H1 (cell line): ENCODE results near the gene DLL3. TPM values are rescaled to one million over a fixed set of nuclear protein-coding genes. Genes with fewer than 3 reads are reported as not detected.

Source experiments
- ASH2L ChIP-seq: fragments of 200-600, 300-600 bp; sonication (generic); IDR thresholded peaks from one replicate; pipeline ENCODE4 v1.7.1; 2017; ENCODE audit warnings: low read length
- ATF2 ChIP-seq: IDR thresholded peaks from 2 replicates; pipeline ENCODE4 v1.6.1; 2012; ENCODE audit warnings: low read length, inconsistent platforms
- BCL11A ChIP-seq, 2 experiments: IDR thresholded peaks; one replicate each; pipeline ENCODE4 v1.6.1; 2011; ENCODE audit warnings: low read depth in 2 of 2, low read length in 2 of 2, mild to moderate bottlenecking in 2 of 2
- BRCA1 ChIP-seq: IDR thresholded peaks from 2 replicates; pipeline ENCODE4 v1.6.1; 2012; ENCODE audit warnings: low read depth, low read length, improper control_type of control experiment
- CBX8 ChIP-seq: fragments of 300-800, 300-1000 bp; sonication (generic); IDR thresholded peaks from 2 replicates; pipeline ENCODE4 v1.7.1; 2016; ENCODE audit warnings: low read depth, low read length, borderline replicate concordance
- CEBPB ChIP-seq: IDR thresholded peaks from 2 replicates; pipeline ENCODE4 v1.6.1; 2012; ENCODE audit warnings: low read depth, low read length
- CHD1 ChIP-seq: IDR thresholded peaks from 2 replicates; pipeline ENCODE4 v1.6.1; 2012; ENCODE audit warnings: low read depth, low read length, improper control_type of control experiment
- CREB1 ChIP-seq: IDR thresholded peaks from 2 replicates; pipeline ENCODE4 v1.6.1; 2012; ENCODE audit warnings: inconsistent platforms
- E2F6 ChIP-seq: IDR thresholded peaks from 2 replicates; pipeline ENCODE4 v1.6.1; 2012; ENCODE audit warnings: inconsistent platforms
- GTF2F1 ChIP-seq: IDR thresholded peaks from 2 replicates; pipeline ENCODE4 v1.6.1; 2012; ENCODE audit warnings: low read depth, low read length, improper control_type of control experiment, borderline replicate concordance
- HDAC2 ChIP-seq, 2 experiments: fragments of 300-600 bp in 1 of 2; sonication (generic) in 1 of 2; IDR thresholded peaks; 2 replicates each; pipeline ENCODE4 v1.6.1; 2011 to 2012; ENCODE audit warnings: low read depth in 2 of 2, low read length in 2 of 2, mild to moderate bottlenecking in 2 of 2, moderate library complexity in 2 of 2, borderline replicate concordance in 1 of 2, inconsistent platforms in 1 of 2
- JUN ChIP-seq: IDR thresholded peaks from 2 replicates; pipeline ENCODE4 v1.6.1; 2011; ENCODE audit warnings: low read depth, mild to moderate bottlenecking, improper control_type of control experiment, low read length
- KDM1A ChIP-seq: fragments of 200-600, 300-600 bp; sonication (generic); IDR thresholded peaks from 2 replicates; pipeline ENCODE4 v1.7.1; 2016; ENCODE audit warnings: mild to moderate bottlenecking, low read length, borderline replicate concordance
- MAFK ChIP-seq: IDR thresholded peaks from 2 replicates; pipeline ENCODE4 v1.6.1; 2012; ENCODE audit warnings: low read depth, mild to moderate bottlenecking, improper control_type of control experiment, low read length
- POLR2A ChIP-seq, 2 experiments: IDR thresholded peaks; 1 replicate in 1 of 2; 2 replicates in 1 of 2; pipeline ENCODE4 v1.6.1; 2011; ENCODE audit warnings: low read depth in 2 of 2, low read length in 2 of 2, mild to moderate bottlenecking in 2 of 2; ENCODE audit errors: control extremely low read depth in 1 of 2
- POU5F1 ChIP-seq: IDR thresholded peaks from 2 replicates; pipeline ENCODE4 v1.6.1; 2011; ENCODE audit warnings: low read depth, mild to moderate bottlenecking, low read length, moderate library complexity
- RFX5 ChIP-seq: IDR thresholded peaks from 2 replicates; pipeline ENCODE4 v1.6.1; 2011; ENCODE audit warnings: low read depth, low read length, improper control_type of control experiment, borderline replicate concordance
- RNF2 ChIP-seq: fragments of 200-900, 300-1000 bp; sonication (generic); IDR thresholded peaks from 2 replicates; pipeline ENCODE4 v1.7.1; 2016; ENCODE audit warnings: borderline replicate concordance, low read depth, mild to moderate bottlenecking, antibody characterized with exemption, low read length; ENCODE audit not compliant: poor library complexity, severe bottlenecking; ENCODE audit errors: missing control alignments
- SAP30 ChIP-seq: fragments of 300-600 bp; sonication (generic); IDR thresholded peaks from 2 replicates; pipeline ENCODE4 v1.7.1; 2012; ENCODE audit warnings: low read length, moderate library complexity, mild to moderate bottlenecking, inconsistent platforms; ENCODE audit not compliant: insufficient read depth, insufficient replicate concordance
- TBP ChIP-seq: IDR thresholded peaks from 2 replicates; pipeline ENCODE4 v1.6.1; 2011; ENCODE audit warnings: low read depth, low read length, improper control_type of control experiment
- polyA plus RNA-seq, 7 experiments: library from polyadenylated mRNA; depleted of rRNA in 3 of 7; stranded (reverse) in 5 of 7; unstranded in 2 of 7; fragments of >200 nt in 5 of 7; fragments of 200-250 nt in 2 of 7; gene quantifications; 1 replicate in 5 of 7; 2 replicates in 1 of 7; 4 replicates in 1 of 7; pipeline versions ENCODE4 v1.2.1 to v1.2.3, GENCODE V29; 2011 to 2013; ENCODE audit warnings: missing spikeins in 2 of 7, mixed read lengths in 2 of 7
- total RNA-seq: library from RNA; stranded (reverse); fragmentation: NEBNext Ultra II Directional; extraction: Animal tissue kit (Norgen Biotek cat#: 25700); gene quantifications from 2 replicates; pipeline ENCODE4 v1.2.1, GENCODE V29; 2021

Gene DLL3
- total and polyA plus RNA-seq, 2 of the 8 experiments (the other 6 are each of a cell fraction or from before 2014, with no cell fraction given), result 12.2 to 13.8 TPM

- TF ChIP-seq HDAC2 (IDR thresholded peaks at IDR 0.05; ENCODE audit: borderline replicate concordance in 1 of 2, low read depth in 2 of 2, low read length in 2 of 2), result peak in 1 of 2 experiments; percentile 65; a peak in 2 of 4 replicates
- peak; percentile 58; the same call in 1 of the 2 replicates for TF ChIP-seq E2F6
- TF ChIP-seq TBP, result peak; percentile 54; the same call in 1 of the 2 replicates
- no peak for TF ChIP-seq POU5F1
- 0 out of 2 replicates have a peak, but pooled peaks have one; percentile 32 for TF ChIP-seq GTF2F1
- TF ChIP-seq CEBPB, result no peak
- TF ChIP-seq CREB1, result peak; percentile 52; the same call in 1 of the 2 replicates
- peak; percentile 74 for TF ChIP-seq ASH2L
- no peak for TF ChIP-seq RNF2
- TF ChIP-seq MAFK, result no peak
- TF ChIP-seq BCL11A (IDR thresholded peaks at IDR 0.05; ENCODE audit: low read depth in 2 of 2, low read length in 2 of 2), result no peak
- TF ChIP-seq JUN, result 0 out of 2 replicates have a peak, but pooled peaks have one; percentile 39
- TF ChIP-seq POLR2A (IDR thresholded peaks at IDR 0.05; ENCODE audit: control extremely low read depth in 1 of 2, low read depth in 2 of 2, low read length in 2 of 2), result peak in 1 of 2 experiments; percentile 60; a peak in 2 of 3 replicates
- no peak for TF ChIP-seq SAP30
- no peak for TF ChIP-seq CBX8
- TF ChIP-seq CHD1, result no peak
- no peak for TF ChIP-seq KDM1A
- TF ChIP-seq ATF2, result no peak
- TF ChIP-seq RFX5, result peak; percentile 73
- no peak for TF ChIP-seq BRCA1
Observed at GRCh38 chr19:39514840-39515550, 16.2 kb downstream of the DLL3 start, which contains the start of gene SELENOV (continued).
